MCF 10A (cell line): ENCODE results near the gene OSGEP. TPM values are rescaled to one million over a fixed set of nuclear protein-coding genes. Genes with fewer than 3 reads are reported as not detected.

Experiments
- BruUV-seq: library from RNA; stranded (reverse); fragments of 400-500 nt; replicated peaks from 2 replicates; lab custom pipeline; 2021; lab: Mats Ljungman, UMichigan
- CTCF ChIA-PET: fragments of 300-600 bp; sonication (Branson Sonifier 250); formaldehyde crosslinking; extraction: SDS; loops from one replicate; lab custom pipeline; 2021; ENCODE audit warnings: antibody characterized with exemption, inconsistent platforms; lab: Yijun Ruan, JAX
- POLR2A ChIA-PET: fragments of 300-600, 350-650 bp; sonication (Branson Sonifier 250); formaldehyde crosslinking; extraction: SDS; loops from one replicate; lab custom pipeline; 2020; ENCODE audit warnings: antibody characterized with exemption, inconsistent platforms; lab: Yijun Ruan, JAX
- DNase-seq: peaks from one replicate; pipeline ENCODE4 v3.0.0-alpha.2; 2018; ENCODE audit not compliant: unreplicated experiment
- H3K27ac Mint-ChIP-seq: one replicate; pipeline ENCODE4 v1.8.0; 2022; ENCODE audit warnings: mild to moderate bottlenecking, low read depth, mixed read lengths; ENCODE audit not compliant: unreplicated experiment
- H3K27me3 Mint-ChIP-seq: one replicate; pipeline ENCODE4 v1.8.0; 2022; ENCODE audit warnings: mixed read lengths; ENCODE audit not compliant: insufficient read depth, unreplicated experiment
- H3K36me3 Mint-ChIP-seq: one replicate; pipeline ENCODE4 v1.8.0; 2022; ENCODE audit warnings: mild to moderate bottlenecking, moderate library complexity, mixed read lengths; ENCODE audit not compliant: insufficient read depth, unreplicated experiment
- H3K4me1 Mint-ChIP-seq: one replicate; pipeline ENCODE4 v1.8.0; 2022; ENCODE audit warnings: mixed read lengths; ENCODE audit not compliant: insufficient read depth, unreplicated experiment
- H3K4me3 Mint-ChIP-seq: one replicate; pipeline ENCODE4 v1.8.0; 2022; ENCODE audit warnings: mild to moderate bottlenecking, moderate library complexity, mixed read lengths; ENCODE audit not compliant: unreplicated experiment
- H3K9me3 Mint-ChIP-seq: one replicate; pipeline ENCODE4 v1.8.0; 2022; ENCODE audit warnings: mixed read lengths; ENCODE audit not compliant: unreplicated experiment
- intact Hi-C: fragments of 100-400 bp; cut with micrococcal nuclease; formaldehyde crosslinking; loops from 2 replicates; pipeline ENCODE4 v1.14.1; 2022
- total RNA-seq: library from RNA; stranded (reverse); gene quantifications from 2 replicates; pipeline ENCODE4 v1.2.3, GENCODE V29; 2022
- TF ChIP-seq, protein P1 (sequence below): fragments of 200-600 bp; IDR thresholded peaks from one replicate; pipeline ENCODE4 v1.8.0; 2022; ENCODE audit warnings: antibody characterized with exemption, mild to moderate bottlenecking; ENCODE audit not compliant: unreplicated experiment

Gene OSGEP
- total RNA-seq, 1 experiment from 2014 or later: 34.7 TPM

DNA sequence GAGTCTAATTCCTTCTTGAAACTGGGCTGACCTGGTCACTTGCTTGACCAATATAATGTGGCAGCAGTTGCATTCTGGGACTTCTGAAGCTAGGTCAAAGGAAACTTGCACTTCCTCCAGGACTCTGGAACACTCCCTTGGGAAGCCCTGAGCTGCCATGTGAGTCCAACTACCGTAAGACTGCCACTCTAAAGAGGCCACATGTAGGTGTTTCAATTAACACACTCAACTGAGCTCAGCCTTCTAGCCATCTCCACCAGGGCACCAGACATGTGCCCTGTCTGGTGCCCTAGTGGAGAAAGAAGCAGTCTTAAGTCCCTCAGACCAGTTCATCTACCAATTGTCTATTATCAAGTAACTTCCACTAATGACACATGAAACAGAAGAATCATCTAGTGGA lies 35.2 kb downstream of the OSGEP start:
- no peak overlapping the region for H3K27ac Mint-ChIP-seq
- intact Hi-C loops: no loop called here
- no peaks in the 10 kb centered on the region for H3K36me3 Mint-ChIP-seq
- DNase-seq: no peak
- BruUV-seq: no TSS peak
- H3K4me3 Mint-ChIP-seq: no peak overlapping the region
- H3K9me3 Mint-ChIP-seq: no peaks in the 10 kb centered on the region
- POLR2A ChIA-PET: interaction anchor here (0.6 kb wide), 1 partner anchor 1022 kb away, joined by 3 read pairs; no protein-coding TSS in a partner anchor
- TF ChIP-seq, protein P1, sequence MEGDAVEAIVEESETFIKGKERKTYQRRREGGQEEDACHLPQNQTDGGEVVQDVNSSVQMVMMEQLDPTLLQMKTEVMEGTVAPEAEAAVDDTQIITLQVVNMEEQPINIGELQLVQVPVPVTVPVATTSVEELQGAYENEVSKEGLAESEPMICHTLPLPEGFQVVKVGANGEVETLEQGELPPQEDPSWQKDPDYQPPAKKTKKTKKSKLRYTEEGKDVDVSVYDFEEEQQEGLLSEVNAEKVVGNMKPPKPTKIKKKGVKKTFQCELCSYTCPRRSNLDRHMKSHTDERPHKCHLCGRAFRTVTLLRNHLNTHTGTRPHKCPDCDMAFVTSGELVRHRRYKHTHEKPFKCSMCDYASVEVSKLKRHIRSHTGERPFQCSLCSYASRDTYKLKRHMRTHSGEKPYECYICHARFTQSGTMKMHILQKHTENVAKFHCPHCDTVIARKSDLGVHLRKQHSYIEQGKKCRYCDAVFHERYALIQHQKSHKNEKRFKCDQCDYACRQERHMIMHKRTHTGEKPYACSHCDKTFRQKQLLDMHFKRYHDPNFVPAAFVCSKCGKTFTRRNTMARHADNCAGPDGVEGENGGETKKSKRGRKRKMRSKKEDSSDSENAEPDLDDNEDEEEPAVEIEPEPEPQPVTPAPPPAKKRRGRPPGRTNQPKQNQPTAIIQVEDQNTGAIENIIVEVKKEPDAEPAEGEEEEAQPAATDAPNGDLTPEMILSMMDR: no peak
- H3K4me1 Mint-ChIP-seq: no peaks in the 10 kb centered on the region
- H3K27me3 Mint-ChIP-seq: no peaks in the 10 kb centered on the region
- CTCF ChIA-PET: interaction anchor here (1.4 kb wide), 1 partner anchor 277 kb away, joined by 3 read pairs; no protein-coding TSS in a partner anchor

DNA sequence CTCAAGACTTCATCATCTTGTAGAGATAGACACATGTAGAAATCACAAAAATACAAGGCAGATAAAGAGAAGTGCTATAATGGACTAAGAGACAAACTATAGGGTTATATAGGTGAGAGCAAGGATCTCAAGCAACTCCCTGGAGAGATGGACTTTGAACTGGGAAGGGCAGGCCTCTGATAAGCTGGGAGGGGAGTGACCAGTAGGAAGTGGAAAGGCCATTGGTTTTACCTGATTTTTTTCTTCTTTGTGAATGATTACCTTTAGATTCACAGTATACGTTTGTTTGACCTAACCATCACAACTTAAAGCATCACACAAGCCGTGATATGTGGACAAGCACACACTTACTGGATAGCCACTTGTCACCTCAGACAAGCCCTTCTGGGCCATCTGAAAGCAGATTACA lies 36.1 kb downstream of the OSGEP start:
- intact Hi-C loops: no loop called here

DNA sequence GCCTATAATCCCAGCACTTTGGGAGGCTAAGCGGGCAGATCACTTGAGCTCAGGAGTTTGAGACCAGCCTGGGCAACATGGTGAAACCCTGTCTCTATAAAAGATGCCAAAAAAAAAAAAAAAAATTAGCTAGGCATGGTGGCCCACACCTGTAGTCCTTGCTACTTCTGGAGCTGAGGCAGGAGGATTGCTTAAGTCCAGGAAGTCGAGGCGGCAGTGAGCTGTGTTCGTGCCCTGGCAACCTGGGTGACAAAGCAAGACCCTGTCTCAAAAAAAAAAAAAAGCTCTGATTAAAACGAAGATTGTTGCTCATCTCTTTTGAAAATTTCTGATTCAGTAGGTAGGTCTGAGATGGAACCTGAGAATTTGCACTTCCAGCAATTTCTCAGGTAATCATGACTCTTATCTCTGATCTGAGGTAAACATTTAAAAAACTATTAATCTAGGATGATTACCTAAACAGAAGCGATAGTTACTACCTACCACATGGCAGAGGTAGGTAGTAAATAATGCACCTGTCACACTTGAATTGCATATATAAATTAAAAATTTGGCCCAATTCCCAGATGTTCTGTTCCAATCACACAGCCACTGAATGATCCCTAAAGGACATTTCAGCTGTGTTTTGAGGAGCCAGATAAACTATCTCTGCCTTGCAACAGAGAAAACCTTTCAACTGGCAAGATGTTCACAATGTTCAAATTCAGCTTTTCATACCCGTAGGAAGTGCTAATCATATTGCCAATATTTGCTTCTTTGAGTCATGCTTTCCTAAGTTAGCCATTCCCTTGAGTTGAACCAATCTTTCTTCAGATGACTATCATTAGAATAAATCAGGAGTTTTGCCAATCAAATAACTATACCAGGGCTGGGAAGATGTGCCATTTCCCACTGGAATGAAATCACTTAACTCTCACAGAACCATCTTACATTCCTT lies 37.1 kb downstream of the OSGEP start:
- H3K36me3 Mint-ChIP-seq: no peaks in the 10 kb centered on the region
- no peaks in the 10 kb centered on the region for H3K4me1 Mint-ChIP-seq
- DNase-seq: no peak
- TF ChIP-seq, protein P1: no peak
- ChIA-PET POLR2A (interaction anchor here (0.6 to 1.3 kb wide), 3 partner anchors 37 to 266 kb away, joined by 3 to 6 read pairs (median 3); partner anchors contain the start of genes APEX1 and OSGEP), CTCF (interaction anchor here (0.6 to 1.4 kb wide), 5 partner anchors 34 to 827 kb away, joined by 3 read pairs; no protein-coding TSS in a partner anchor)
- no peak overlapping the region for H3K4me3 Mint-ChIP-seq
- H3K27ac Mint-ChIP-seq: no peak overlapping the region
- no TSS peak for BruUV-seq
- no peaks in the 10 kb centered on the region for H3K9me3 Mint-ChIP-seq
- intact Hi-C loops: no loop called here
- H3K27me3 Mint-ChIP-seq: no peaks in the 10 kb centered on the region

More for the DNA sequence above, 36.1 kb downstream of the OSGEP start:
- Mint-ChIP-seq H3K27me3 (no peaks in the 10 kb centered on the region), H3K4me3 (no peak overlapping the region), H3K27ac (no peak overlapping the region), H3K36me3 (no peaks in the 10 kb centered on the region), H3K9me3 (no peaks in the 10 kb centered on the region), H3K4me1 (no peaks in the 10 kb centered on the region)
- BruUV-seq: no TSS peak
- DNase-seq: no peak
- ChIA-PET POLR2A (interaction anchor here (1.3 kb wide), 1 partner anchor 36 kb away, joined by 6 read pairs; the partner anchor contains the start of genes APEX1 and OSGEP), CTCF (interaction anchor here (1.4 kb wide), 1 partner anchor 278 kb away, joined by 3 read pairs; no protein-coding TSS in a partner anchor)
- TF ChIP-seq, protein P1: no peak

DNA sequence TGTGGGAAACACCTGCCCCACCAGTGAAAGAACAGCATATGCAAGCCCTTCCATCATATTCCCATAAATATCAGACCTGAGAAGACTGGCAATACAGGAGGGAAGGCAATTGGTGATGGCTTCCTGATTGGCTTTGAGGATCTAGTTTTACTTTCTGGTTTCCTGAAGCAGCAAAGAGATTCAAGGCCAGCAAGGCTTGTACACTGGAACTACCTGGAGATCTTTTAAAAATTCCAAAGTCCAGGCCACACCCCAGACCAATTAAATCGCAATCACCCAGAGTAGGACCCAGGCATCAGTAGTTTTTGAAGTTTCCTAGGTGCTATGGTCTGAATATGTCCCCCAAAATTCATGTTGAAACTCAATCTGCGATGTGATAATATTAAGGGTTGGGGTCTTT lies 38.4 kb downstream of the OSGEP start:
- BruUV-seq: no TSS peak
- CTCF ChIA-PET: interaction anchor here (0.6 to 3.8 kb wide), 18 partner anchors 8 to 1759 kb away, joined by 3 to 30 read pairs (median 4); partner anchors contain the start of genes APEX1, OSGEP and PNP
- TF ChIP-seq, protein P1: no peak
- DNase-seq: no peak
- no peak overlapping the region for H3K4me3 Mint-ChIP-seq
- no peak overlapping the region for H3K27ac Mint-ChIP-seq
- H3K9me3 Mint-ChIP-seq: no peaks in the 10 kb centered on the region
- no peaks in the 10 kb centered on the region for H3K36me3 Mint-ChIP-seq
- no peaks in the 10 kb centered on the region for H3K4me1 Mint-ChIP-seq
- no peaks in the 10 kb centered on the region for H3K27me3 Mint-ChIP-seq
- intact Hi-C loops: no loop called here
- POLR2A ChIA-PET: interaction anchor here (1.0 to 5.6 kb wide), 2 partner anchors 38 to 54 kb away, joined by 4 to 77 read pairs; partner anchors contain the start of genes APEX1 and OSGEP
